Measurements from ENCODE around the gene ZNF396. TPM values are rescaled to one million over a fixed set of nuclear protein-coding genes. Genes with fewer than 3 reads are reported as not detected.

The ZNF396 gene
- total and polyA plus RNA-seq, 2 experiments from 2014 or later, result 2.8 to 3.8 TPM

DNA sequence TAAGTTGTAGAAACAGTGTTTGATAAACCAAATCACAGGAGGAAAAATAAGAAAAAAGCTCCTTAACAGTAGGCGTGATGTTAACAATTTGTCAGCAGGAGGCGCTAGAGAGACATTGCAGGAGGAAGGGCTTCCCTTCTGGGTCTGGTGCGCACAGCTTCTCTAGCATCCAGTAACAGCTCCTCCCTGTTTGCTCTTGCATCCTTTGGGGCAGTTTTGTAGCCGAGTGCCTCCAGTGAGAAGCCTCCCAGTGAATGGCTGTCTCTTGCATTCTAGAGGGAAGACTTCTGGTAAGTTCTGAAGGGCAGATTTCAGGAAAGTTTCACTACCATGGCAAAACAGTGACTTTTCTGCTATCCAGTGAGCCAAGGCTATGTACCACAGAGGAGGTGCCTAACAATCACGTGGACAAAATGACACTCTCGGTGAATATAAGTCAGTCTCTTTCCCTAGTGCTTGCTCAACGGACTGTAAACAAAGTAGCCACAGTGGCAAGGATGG lies 9.5 kb upstream of the ZNF396 start:
- no peaks in the 10 kb centered on the region for H3K9me3 ChIP-seq (ENCODE audit: low read depth)
- no peak overlapping the region for H3K27ac ChIP-seq
- TF ChIP-seq, protein P1, sequence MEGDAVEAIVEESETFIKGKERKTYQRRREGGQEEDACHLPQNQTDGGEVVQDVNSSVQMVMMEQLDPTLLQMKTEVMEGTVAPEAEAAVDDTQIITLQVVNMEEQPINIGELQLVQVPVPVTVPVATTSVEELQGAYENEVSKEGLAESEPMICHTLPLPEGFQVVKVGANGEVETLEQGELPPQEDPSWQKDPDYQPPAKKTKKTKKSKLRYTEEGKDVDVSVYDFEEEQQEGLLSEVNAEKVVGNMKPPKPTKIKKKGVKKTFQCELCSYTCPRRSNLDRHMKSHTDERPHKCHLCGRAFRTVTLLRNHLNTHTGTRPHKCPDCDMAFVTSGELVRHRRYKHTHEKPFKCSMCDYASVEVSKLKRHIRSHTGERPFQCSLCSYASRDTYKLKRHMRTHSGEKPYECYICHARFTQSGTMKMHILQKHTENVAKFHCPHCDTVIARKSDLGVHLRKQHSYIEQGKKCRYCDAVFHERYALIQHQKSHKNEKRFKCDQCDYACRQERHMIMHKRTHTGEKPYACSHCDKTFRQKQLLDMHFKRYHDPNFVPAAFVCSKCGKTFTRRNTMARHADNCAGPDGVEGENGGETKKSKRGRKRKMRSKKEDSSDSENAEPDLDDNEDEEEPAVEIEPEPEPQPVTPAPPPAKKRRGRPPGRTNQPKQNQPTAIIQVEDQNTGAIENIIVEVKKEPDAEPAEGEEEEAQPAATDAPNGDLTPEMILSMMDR (IDR thresholded peaks at IDR 0.05; ENCODE audit: low read depth, low read length), result peak; percentile 93
- H3K4me3 ChIP-seq, result no peak overlapping the region
- H3K4me1 ChIP-seq (ENCODE audit: low read depth), result no peaks in the 10 kb centered on the region
- H3K36me3 ChIP-seq, result no peaks in the 10 kb centered on the region
- DNase-seq (ENCODE audit: low read depth in 1 of 2, low spot score in 1 of 2), result peak; percentile 85 to 93
- no peaks in the 10 kb centered on the region for H3K27me3 ChIP-seq

DNA sequence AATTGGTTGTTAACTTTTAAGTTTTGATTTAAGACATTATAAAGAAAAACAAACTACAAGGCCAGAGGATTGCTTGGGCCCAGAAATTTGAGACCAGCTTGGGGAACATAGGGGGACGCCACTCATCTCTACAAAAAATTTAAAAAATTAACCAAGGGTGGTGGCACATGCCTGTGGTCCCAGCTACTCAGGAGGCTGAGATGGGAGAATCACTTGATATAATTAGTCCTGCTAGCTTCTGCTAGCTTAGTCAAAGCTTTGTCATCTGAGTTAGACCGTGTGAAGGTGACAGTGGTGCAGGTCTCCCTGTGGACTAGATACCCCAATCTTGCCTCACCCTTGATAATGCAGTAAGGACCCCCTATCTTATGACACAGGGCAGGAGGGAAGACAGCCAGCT lies 6.0 kb upstream of the ZNF396 start:
- Histone ChIP-seq H3K9me3 (ENCODE audit: low read depth) (no peaks in the 10 kb centered on the region), H3K36me3 (no peaks in the 10 kb centered on the region)
- TF ChIP-seq, protein P1 (IDR thresholded peaks at IDR 0.05; ENCODE audit: low read depth, low read length), result no peak

DNA sequence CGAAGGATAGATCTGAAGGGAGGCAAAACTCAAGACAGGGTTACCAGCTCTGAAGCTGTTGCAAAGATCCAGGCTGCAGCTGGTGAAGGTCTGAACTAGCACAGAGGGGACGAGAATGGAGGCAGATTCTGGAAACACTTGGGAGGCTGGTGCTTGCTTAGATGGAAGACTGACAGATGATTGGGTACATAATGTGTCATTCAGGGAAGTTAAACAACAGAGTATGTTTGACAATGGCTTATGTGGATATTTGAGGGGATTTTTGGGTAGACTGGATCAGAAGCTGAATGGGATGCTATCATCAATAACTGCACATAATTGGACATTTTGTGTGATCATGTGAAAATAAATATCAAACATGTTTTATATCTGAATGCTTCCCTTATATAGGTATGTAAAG lies 2.3 kb upstream of the ZNF396 start:
- TF ChIP-seq, protein P1 (IDR thresholded peaks at IDR 0.05; ENCODE audit: low read depth, low read length), result no peak
- Histone ChIP-seq H3K27me3 (no peaks in the 10 kb centered on the region), H3K9me3 (ENCODE audit: low read depth) (no peaks in the 10 kb centered on the region), H3K4me3 (no peak overlapping the region), H3K36me3 (no peaks in the 10 kb centered on the region), H3K4me1 (ENCODE audit: low read depth) (no peaks in the 10 kb centered on the region), H3K27ac (no peak overlapping the region)
- DNase-seq (ENCODE audit: low read depth in 1 of 2, low spot score in 1 of 2), result no peak

More for the DNA sequence above, 6.0 kb upstream of the ZNF396 start:
- DNase-seq (ENCODE audit: low read depth in 1 of 2, low spot score in 1 of 2), result no peak
- Histone ChIP-seq H3K27me3 (no peaks in the 10 kb centered on the region), H3K4me1 (ENCODE audit: low read depth) (no peaks in the 10 kb centered on the region), H3K4me3 (no peak overlapping the region), H3K27ac (no peak overlapping the region)

DNA sequence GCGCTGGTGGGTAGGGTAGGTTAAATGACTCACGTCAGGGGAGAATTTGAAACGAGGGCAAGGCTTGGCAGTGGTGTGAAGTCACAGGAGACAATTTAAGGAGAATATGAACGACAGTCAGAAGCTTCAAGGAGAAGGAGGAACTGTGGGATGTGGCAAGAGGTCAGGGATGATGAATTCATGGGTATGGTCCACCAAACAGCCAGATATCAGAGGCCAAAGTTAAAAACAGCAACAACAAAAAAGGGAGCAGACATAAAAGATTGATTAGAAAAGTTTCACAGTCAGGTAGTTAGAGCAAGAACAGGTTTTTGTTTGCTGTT lies 1.4 kb upstream of the ZNF396 start:
- Histone ChIP-seq H3K36me3 (no peaks in the 10 kb centered on the region), H3K27ac (no peak overlapping the region)

DNA sequence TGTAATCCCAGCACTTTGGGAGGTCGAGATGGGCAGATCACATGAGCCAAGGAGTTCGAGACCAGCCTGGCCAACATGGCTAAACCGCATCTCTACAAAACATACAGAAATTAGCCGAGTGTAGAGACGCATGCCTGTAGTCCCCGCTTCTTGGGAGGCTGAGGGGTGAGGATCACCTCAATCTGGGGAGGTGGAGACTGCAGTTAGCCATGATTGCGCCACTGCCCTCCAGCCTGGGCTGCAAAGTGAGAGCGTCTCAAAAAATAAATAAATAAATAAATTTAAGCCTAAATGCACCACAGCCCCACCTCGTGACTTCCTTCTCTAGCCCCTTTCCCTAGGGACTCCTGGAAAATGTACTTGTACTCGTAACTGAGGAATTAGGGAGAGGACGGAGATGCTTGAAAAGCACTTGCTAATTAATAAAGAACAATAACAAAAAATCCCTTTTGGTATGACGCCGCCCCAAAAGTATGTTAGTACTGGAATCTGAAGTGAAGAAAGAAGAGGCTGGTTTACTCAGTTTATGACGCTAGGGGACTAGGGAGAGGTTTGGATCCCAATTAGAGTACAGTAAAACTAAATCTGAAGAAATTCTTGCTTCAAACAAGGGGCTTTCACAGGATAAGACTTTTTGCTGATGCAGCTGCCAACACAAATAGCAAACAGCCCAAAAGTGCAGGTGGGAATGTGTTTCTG lies 887 bp upstream of the ZNF396 start:
- TF ChIP-seq, protein P1 (IDR thresholded peaks at IDR 0.05; ENCODE audit: low read depth, low read length), result no peak
- H3K27me3 ChIP-seq, result no peaks in the 10 kb centered on the region
- H3K27ac ChIP-seq, result no peak overlapping the region
- H3K36me3 ChIP-seq, result no peaks in the 10 kb centered on the region
- no peaks in the 10 kb centered on the region for H3K9me3 ChIP-seq (ENCODE audit: low read depth)
- DNase-seq (ENCODE audit: low read depth in 1 of 2, low spot score in 1 of 2), result peak in 1 of 2 donors; percentile 25
- no peaks in the 10 kb centered on the region for H3K4me1 ChIP-seq (ENCODE audit: low read depth)
- H3K4me3 ChIP-seq, result no peak overlapping the region

More for the DNA sequence above, 1.4 kb upstream of the ZNF396 start:
- Histone ChIP-seq H3K27me3 (no peaks in the 10 kb centered on the region), H3K4me1 (ENCODE audit: low read depth) (no peaks in the 10 kb centered on the region), H3K9me3 (ENCODE audit: low read depth) (no peaks in the 10 kb centered on the region), H3K4me3 (no peak overlapping the region)
- DNase-seq (ENCODE audit: low read depth in 1 of 2, low spot score in 1 of 2), result no peak
- TF ChIP-seq, protein P1 (IDR thresholded peaks at IDR 0.05; ENCODE audit: low read depth, low read length), result no peak
